Thyroid gland (tissue), 4 donors: ENCODE measurements around the gene BICRA. TPM values are rescaled to one million over a fixed set of nuclear protein-coding genes. Genes with fewer than 3 reads are reported as not detected.

Experiments used
- DNase-seq, 2 donors: peaks; one replicate each; pipeline ENCODE4 v3.0.0-alpha.2; 2019
- H3K27ac ChIP-seq, 3 donors: fragments of 200-600 bp; sonication (generic); 1 replicate in 2 of 3; 2 replicates in 1 of 3; pipeline ENCODE4 v1.5.1; 2016 to 2019; ENCODE audit warnings: mild to moderate bottlenecking in 1 of 3, moderate library complexity in 1 of 3
- H3K27me3 ChIP-seq: fragments of 200-600 bp; sonication (generic); one replicate; pipeline ENCODE4 v1.5.1; 2019
- H3K36me3 ChIP-seq, 2 donors: fragments of 200-600 bp; sonication (generic); one replicate each; pipeline ENCODE4 v1.5.1; 2016 to 2019
- H3K4me1 ChIP-seq, 2 donors: fragments of 200-600 bp; sonication (generic); one replicate each; pipeline ENCODE4 v1.5.1; 2017 to 2019
- H3K4me3 ChIP-seq, 3 donors: fragments of 200-600 bp; sonication (generic); replicated peaks in 1 of 3; 1 replicate in 2 of 3; 2 replicates in 1 of 3; pipeline ENCODE4 v1.5.1; 2016; ENCODE audit warnings: mild to moderate bottlenecking in 1 of 3
- H3K9me3 ChIP-seq: fragments of 200-600 bp; sonication (generic); one replicate; pipeline ENCODE4 v1.5.1; 2017
- CTCF ChIP-seq, 6 experiments: fragments of 200-600 bp in 3 of 6; fragments of 450-650 bp in 3 of 6; sonication (generic) in 3 of 6; IDR thresholded peaks; one replicate each; pipeline ENCODE4 v1.5.1; 2016 to 2019; ENCODE audit warnings: antibody characterized with exemption in 6 of 6, mild to moderate bottlenecking in 2 of 6, inconsistent platforms in 1 of 6, moderate library complexity in 1 of 6
- POLR2A ChIP-seq, 2 donors: fragments of 450-650 bp; IDR thresholded peaks; one replicate each; pipeline ENCODE4 v1.6.1; 2017; ENCODE audit warnings: antibody characterized with exemption in 2 of 2, mild to moderate bottlenecking in 2 of 2, moderate library complexity in 1 of 2
- WGBS, 2 donors: methylation state at CpG; one replicate each; pipeline ENCODE4 v1.1.5; 2017; 5-methylcytosine and 5-hydroxymethylcytosine counted together
- intact Hi-C: fragments of 100-400 bp; cut with DNase I; formaldehyde crosslinking; loops from one replicate; pipeline ENCODE4 v1.15.1; 2023
- total RNA-seq, 4 donors: library from RNA; depleted of rRNA; stranded (reverse); fragments of >200 nt; gene quantifications; one replicate each; pipeline ENCODE4 v1.2.3, GENCODE V29; 2016

BICRA gene
- total RNA-seq, 4 donors from 2014 or later, result 5.8 to 15.2 (median 13.2) TPM

GRCh38 chr19:47649588-47649987, 40.7 kb downstream of the BICRA start:
- intact Hi-C loops, result no loop called here
- DNase-seq, result no peak
- Histone ChIP-seq H3K27me3 (no peaks in the 10 kb centered on the region), H3K27ac (no peak overlapping the region), H3K4me3 (no peak overlapping the region), H3K36me3 (no peaks in the 10 kb centered on the region), H3K4me1 (peaks cover 16 to 19% of the 10 kb centered on the region in 2 donors), H3K9me3 (no peaks in the 10 kb centered on the region)
- TF ChIP-seq POLR2A (IDR thresholded peaks at IDR 0.05), result no peak
- TF ChIP-seq CTCF (IDR thresholded peaks at IDR 0.05), result no peak
- 93 to 100% methylated on average over 1 of the region's 1 CpG for WGBS, 2 donors

- no peak for DNase-seq
- Histone ChIP-seq H3K9me3 (no peaks in the 10 kb centered on the region), H3K4me1 (peaks cover 8 to 10% of the 10 kb centered on the region in 2 donors), H3K27me3 (no peaks in the 10 kb centered on the region), H3K27ac (no peak overlapping the region), H3K36me3 (no peaks in the 10 kb centered on the region), H3K4me3 (no peak overlapping the region)
- TF ChIP-seq POLR2A (IDR thresholded peaks at IDR 0.05) (no peak), CTCF (IDR thresholded peaks at IDR 0.05) (no peak)
- intact Hi-C loops, result no loop called here
- 96 to 98% methylated on average over 7 of the region's 7 CpGs for WGBS, 2 donors
Measured at GRCh38 chr19:47650700-47651099, 41.8 kb downstream of the BICRA start.

- H3K27me3 ChIP-seq, result no peaks in the 10 kb centered on the region
- WGBS, 2 donors, result 93% methylated on average over 12 of the region's 12 CpGs
- TF ChIP-seq CTCF (IDR thresholded peaks at IDR 0.05) (no peak), POLR2A (IDR thresholded peaks at IDR 0.05) (no peak)
- H3K4me3 ChIP-seq, result no peak overlapping the region
- no peak for DNase-seq
- no peaks in the 10 kb centered on the region for H3K9me3 ChIP-seq
- H3K4me1 ChIP-seq, result peaks cover 3 to 6% of the 10 kb centered on the region in 2 donors
- H3K27ac ChIP-seq, result no peak overlapping the region
- intact Hi-C loops, result no loop called here
- no peaks in the 10 kb centered on the region for H3K36me3 ChIP-seq
Measured at GRCh38 chr19:47651132-47651531, 42.2 kb downstream of the BICRA start.

- Histone ChIP-seq H3K27ac (no peak overlapping the region), H3K27me3 (no peaks in the 10 kb centered on the region), H3K9me3 (no peaks in the 10 kb centered on the region), H3K36me3 (no peaks in the 10 kb centered on the region), H3K4me1 (peaks cover 0 to 4% of the 10 kb centered on the region in 2 donors), H3K4me3 (no peak overlapping the region)
- TF ChIP-seq CTCF (IDR thresholded peaks at IDR 0.05) (no peak), POLR2A (IDR thresholded peaks at IDR 0.05) (no peak)
- no peak for DNase-seq
- 90 to 91% methylated on average over 7 to 8 of the region's 9 CpGs for WGBS, 2 donors
- intact Hi-C loops, result no loop called here
Measured at GRCh38 chr19:47651691-47652090, 42.8 kb downstream of the BICRA start.

GRCh38 chr19:47652285-47652684, 43.4 kb downstream of the BICRA start:
- Histone ChIP-seq H3K4me3 (no peak overlapping the region), H3K4me1 (peaks cover 0 to 4% of the 10 kb centered on the region in 2 donors), H3K36me3 (no peaks in the 10 kb centered on the region), H3K9me3 (no peaks in the 10 kb centered on the region), H3K27ac (no peak overlapping the region), H3K27me3 (no peaks in the 10 kb centered on the region)
- intact Hi-C loops, result no loop called here
- DNase-seq, result no peak
- TF ChIP-seq POLR2A (IDR thresholded peaks at IDR 0.05) (no peak), CTCF (IDR thresholded peaks at IDR 0.05) (no peak)
- WGBS, 2 donors, result 77 to 80% methylated on average over 3 of the region's 3 CpGs
